ENCODE data around the gene CDH4. TPM values are rescaled to one million over a fixed set of nuclear protein-coding genes. Genes with fewer than 3 reads are reported as not detected.

The CDH4 gene
- total and polyA plus RNA-seq, 5 donors from 2014 or later: 0.07 to 0.69 (median 0.49) TPM; not detected in 1

DNA sequence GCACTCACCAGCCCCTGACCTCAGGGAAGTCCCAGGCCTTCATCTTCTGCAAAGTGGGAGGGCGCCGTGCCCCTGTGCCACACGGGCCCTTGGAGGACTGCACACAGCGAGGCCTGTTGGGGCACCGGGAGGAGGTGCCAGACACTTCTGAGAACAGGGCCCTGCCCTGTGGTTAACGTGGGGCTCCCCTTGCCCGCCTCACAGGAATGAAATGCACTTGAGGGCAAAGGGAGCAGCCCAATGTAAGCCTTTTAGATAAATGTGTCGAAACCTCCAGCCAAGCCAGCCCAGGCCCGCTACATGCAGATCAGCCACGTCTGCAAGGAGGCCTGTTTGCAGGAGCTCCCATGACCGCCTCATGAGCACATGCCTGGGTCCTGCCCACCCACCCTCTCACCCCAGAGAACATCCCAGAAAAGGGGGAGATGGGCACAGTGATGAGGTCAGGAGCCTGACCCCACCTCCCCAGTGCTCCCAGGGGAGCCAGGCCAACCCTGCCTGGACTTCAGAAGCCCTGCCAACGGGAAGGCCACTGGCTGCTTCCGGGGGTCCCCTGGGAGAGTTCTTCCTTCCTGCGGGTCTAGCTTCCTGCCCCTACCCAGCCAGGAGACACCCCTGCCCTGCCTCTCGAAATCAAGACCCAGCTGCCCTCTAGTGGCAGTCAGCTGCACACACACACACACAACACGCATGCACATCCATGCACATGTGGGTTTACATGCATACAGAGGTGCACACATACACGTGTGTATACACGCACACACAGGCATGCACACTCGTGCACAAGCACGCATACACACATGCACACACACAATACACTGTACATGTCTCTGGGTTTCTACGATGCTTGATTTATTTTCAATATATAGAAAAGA is 634.9 kb downstream of the CDH4 start:
- H3K4me1 ChIP-seq (ENCODE audit: control insufficient read depth, insufficient read depth, low read length, poor library complexity, severe bottlenecking): no peaks in the 10 kb centered on the region
- no peaks in the 10 kb centered on the region for H3K36me3 Mint-ChIP-seq
- H3K27ac ChIP-seq (ENCODE audit: insufficient read depth, low read length, poor library complexity, severe bottlenecking): no peak overlapping the region
- H3K27ac Mint-ChIP-seq: no peak overlapping the region
- DNase-seq: peak in 2 of 3 donors; percentile 11 to 24
- no peak overlapping the region for H3K4me3 Mint-ChIP-seq
- H3K27me3 Mint-ChIP-seq: no peaks in the 10 kb centered on the region
- H3K36me3 ChIP-seq (ENCODE audit: control insufficient read depth, insufficient read depth, low read length): no peaks in the 10 kb centered on the region
- no peaks in the 10 kb centered on the region for H3K9me3 ChIP-seq (ENCODE audit: control insufficient read depth in 2 of 2, low read length in 2 of 2)
- H3K4me1 Mint-ChIP-seq: peaks cover 0 to 9% (median 5%) of the 10 kb centered on the region in 4 donors
- no peaks in the 10 kb centered on the region for H3K27me3 ChIP-seq (ENCODE audit: control insufficient read depth, insufficient read depth, low read length)
- no peak for ATAC-seq (ENCODE audit: low read depth in 2 of 2)
- peaks cover 0 to 5% (median 2%) of the 10 kb centered on the region in 7 donors for H3K9me3 Mint-ChIP-seq
- no peak overlapping the region for H3K4me3 ChIP-seq (ENCODE audit: low read depth, low read length)

DNA sequence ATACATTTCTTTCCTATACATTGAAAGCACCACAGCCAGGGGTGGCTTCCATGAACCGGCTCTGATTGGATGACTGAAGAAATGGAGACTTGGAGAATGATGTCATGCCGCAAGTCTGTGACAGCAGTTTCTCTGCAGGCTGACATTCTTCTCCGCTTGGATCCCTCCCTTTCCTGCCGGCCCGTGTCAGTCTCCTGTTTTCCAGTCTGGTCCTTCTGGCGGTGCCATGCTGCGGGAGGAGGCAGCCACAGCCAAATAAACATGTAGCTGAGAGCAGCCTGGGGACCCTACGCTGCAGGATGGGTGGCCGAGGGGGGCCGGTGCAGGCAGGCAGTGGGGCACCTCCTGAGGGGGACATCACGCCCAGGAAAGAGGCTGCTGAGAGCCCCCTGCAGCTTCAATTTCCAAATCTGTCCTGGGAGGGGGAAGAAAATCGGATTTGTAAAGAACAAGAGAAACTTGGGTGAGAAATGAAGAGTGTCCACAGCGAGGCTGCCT is 635.6 kb downstream of the CDH4 start:
- Mint-ChIP-seq H3K27me3 (no peaks in the 10 kb centered on the region), H3K27ac (no peak overlapping the region), H3K4me3 (no peak overlapping the region), H3K9me3 (peaks cover 0 to 5% (median 4%) of the 10 kb centered on the region in 7 donors), H3K4me1 (peaks cover 0 to 9% (median 5%) of the 10 kb centered on the region in 4 donors), H3K36me3 (no peaks in the 10 kb centered on the region)
- H3K9me3 ChIP-seq (ENCODE audit: control insufficient read depth in 2 of 2, low read length in 2 of 2): no peaks in the 10 kb centered on the region
- H3K27ac ChIP-seq (ENCODE audit: insufficient read depth, low read length, poor library complexity, severe bottlenecking): no peak overlapping the region
- H3K27me3 ChIP-seq (ENCODE audit: control insufficient read depth, insufficient read depth, low read length): no peaks in the 10 kb centered on the region
- no peak overlapping the region for H3K4me3 ChIP-seq (ENCODE audit: low read depth, low read length)
- ATAC-seq (ENCODE audit: low read depth in 2 of 2) (no peak), DNase-seq (no peak)
- H3K4me1 ChIP-seq (ENCODE audit: control insufficient read depth, insufficient read depth, low read length, poor library complexity, severe bottlenecking): no peaks in the 10 kb centered on the region
- no peaks in the 10 kb centered on the region for H3K36me3 ChIP-seq (ENCODE audit: control insufficient read depth, insufficient read depth, low read length)

DNA sequence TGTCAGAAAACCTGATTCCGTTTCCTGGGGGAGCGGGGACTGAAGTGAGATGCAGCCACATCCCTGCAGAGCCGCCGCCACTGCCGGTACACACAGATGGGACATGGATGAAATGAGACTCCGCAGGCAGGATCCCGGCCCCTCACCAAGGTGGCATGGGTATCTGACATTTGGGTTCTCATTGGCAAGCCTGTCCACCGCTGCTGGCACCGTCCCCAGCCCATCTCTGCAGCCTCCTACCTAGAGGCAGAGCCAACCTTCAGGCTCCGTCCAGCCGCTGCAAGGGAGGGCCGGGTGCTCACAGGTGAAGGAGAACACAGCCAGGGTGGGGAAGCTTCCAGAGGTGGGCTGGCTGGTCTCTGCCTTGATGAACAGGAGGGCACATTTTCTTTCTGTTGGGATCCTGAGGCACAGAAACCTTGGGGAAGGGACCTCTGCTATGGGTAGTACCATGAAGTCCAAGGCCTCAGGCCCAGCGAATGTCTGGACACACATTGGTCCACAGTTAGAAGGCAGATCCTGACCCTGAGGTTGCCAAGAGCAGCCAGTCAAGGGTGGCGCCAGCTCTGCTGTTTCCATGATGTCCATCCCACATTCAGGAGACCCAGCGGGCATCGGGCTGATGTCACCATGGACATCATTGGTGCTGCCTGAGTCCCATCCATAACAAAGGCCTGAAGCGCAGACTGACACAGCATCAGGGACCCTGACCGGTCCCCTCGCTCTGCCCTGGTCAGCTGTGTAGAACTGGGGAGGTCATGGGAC is 636.2 kb downstream of the CDH4 start:
- H3K4me3 Mint-ChIP-seq: no peak overlapping the region
- peaks cover 0 to 5% (median 4%) of the 10 kb centered on the region in 7 donors for H3K9me3 Mint-ChIP-seq
- no peaks in the 10 kb centered on the region for H3K9me3 ChIP-seq (ENCODE audit: control insufficient read depth in 2 of 2, low read length in 2 of 2)
- ATAC-seq (ENCODE audit: low read depth in 2 of 2): no peak
- no peak for DNase-seq
- no peaks in the 10 kb centered on the region for H3K27me3 Mint-ChIP-seq
- no peaks in the 10 kb centered on the region for H3K36me3 Mint-ChIP-seq
- H3K27ac Mint-ChIP-seq: no peak overlapping the region
- H3K4me3 ChIP-seq (ENCODE audit: low read depth, low read length): no peak overlapping the region
- H3K4me1 ChIP-seq (ENCODE audit: control insufficient read depth, insufficient read depth, low read length, poor library complexity, severe bottlenecking): no peaks in the 10 kb centered on the region
- H3K36me3 ChIP-seq (ENCODE audit: control insufficient read depth, insufficient read depth, low read length): no peaks in the 10 kb centered on the region
- H3K27ac ChIP-seq (ENCODE audit: insufficient read depth, low read length, poor library complexity, severe bottlenecking): no peak overlapping the region
- no peaks in the 10 kb centered on the region for H3K27me3 ChIP-seq (ENCODE audit: control insufficient read depth, insufficient read depth, low read length)
- H3K4me1 Mint-ChIP-seq: peaks cover 0 to 6% (median 4%) of the 10 kb centered on the region in 4 donors

DNA sequence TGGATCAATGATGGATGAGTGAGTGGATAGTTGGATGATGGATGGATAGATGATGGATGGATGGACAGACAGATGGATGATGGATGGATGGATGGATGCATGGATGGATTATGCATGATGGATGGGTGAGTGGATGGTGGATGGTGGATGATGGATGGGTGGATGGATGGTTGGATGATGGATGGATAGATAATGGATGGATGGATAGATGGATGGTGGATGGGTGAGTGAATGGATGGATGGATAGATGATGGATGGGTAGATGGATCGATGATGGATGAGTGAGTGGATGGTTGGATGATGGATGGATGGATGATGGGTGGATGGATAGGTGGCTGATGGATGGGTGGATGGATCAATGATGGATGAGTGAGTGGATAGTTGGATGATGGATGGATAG is 637.6 kb downstream of the CDH4 start:
- DNase-seq (no peak), ATAC-seq (ENCODE audit: low read depth in 2 of 2) (no peak)
- Histone ChIP-seq H3K27ac (ENCODE audit: insufficient read depth, low read length, poor library complexity, severe bottlenecking) (no peak overlapping the region), H3K4me3 (ENCODE audit: low read depth, low read length) (no peak overlapping the region), H3K9me3 (ENCODE audit: control insufficient read depth in 2 of 2, low read length in 2 of 2) (no peaks in the 10 kb centered on the region), H3K4me1 (ENCODE audit: control insufficient read depth, insufficient read depth, low read length, poor library complexity, severe bottlenecking) (no peaks in the 10 kb centered on the region), H3K36me3 (ENCODE audit: control insufficient read depth, insufficient read depth, low read length) (no peaks in the 10 kb centered on the region), H3K27me3 (ENCODE audit: control insufficient read depth, insufficient read depth, low read length) (no peaks in the 10 kb centered on the region)
- Mint-ChIP-seq H3K9me3 (peaks cover 0 to 5% (median 4%) of the 10 kb centered on the region in 7 donors), H3K4me1 (peaks cover 0 to 6% (median 4%) of the 10 kb centered on the region in 4 donors), H3K27me3 (no peaks in the 10 kb centered on the region), H3K36me3 (no peaks in the 10 kb centered on the region), H3K27ac (peak overlapping the region in 1 of 3 donors; percentile 4), H3K4me3 (no peak overlapping the region)

DNA sequence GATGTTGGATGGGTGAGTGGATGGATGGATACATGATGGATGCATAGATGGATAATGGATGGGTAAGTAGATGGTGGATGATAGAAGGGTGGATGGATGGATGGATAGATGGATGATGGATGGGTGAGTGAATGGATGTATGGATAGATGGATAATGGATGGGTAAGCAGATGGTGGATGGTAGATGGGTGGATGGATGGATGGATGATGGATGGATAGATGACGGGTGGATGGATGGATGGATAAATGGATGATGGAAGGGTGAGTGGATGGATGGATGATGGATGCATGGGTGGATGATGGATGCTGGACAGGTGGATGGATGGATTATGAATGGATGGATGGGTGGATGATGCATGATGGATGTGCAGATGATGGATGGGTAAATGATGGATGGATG is 638.1 kb downstream of the CDH4 start:
- no peaks in the 10 kb centered on the region for H3K4me1 ChIP-seq (ENCODE audit: control insufficient read depth, insufficient read depth, low read length, poor library complexity, severe bottlenecking)
- no peaks in the 10 kb centered on the region for H3K9me3 ChIP-seq (ENCODE audit: control insufficient read depth in 2 of 2, low read length in 2 of 2)
- H3K9me3 Mint-ChIP-seq: peaks cover 0 to 5% (median 4%) of the 10 kb centered on the region in 7 donors
- no peaks in the 10 kb centered on the region for H3K27me3 Mint-ChIP-seq
- H3K4me3 ChIP-seq (ENCODE audit: low read depth, low read length): no peak overlapping the region
- H3K27ac ChIP-seq (ENCODE audit: insufficient read depth, low read length, poor library complexity, severe bottlenecking): no peak overlapping the region
- peaks cover 0 to 6% (median 4%) of the 10 kb centered on the region in 4 donors for H3K4me1 Mint-ChIP-seq
- H3K36me3 ChIP-seq (ENCODE audit: control insufficient read depth, insufficient read depth, low read length): no peaks in the 10 kb centered on the region
- no peak for ATAC-seq (ENCODE audit: low read depth in 2 of 2)
- H3K27me3 ChIP-seq (ENCODE audit: control insufficient read depth, insufficient read depth, low read length): no peaks in the 10 kb centered on the region
- DNase-seq: no peak
- no peak overlapping the region for H3K4me3 Mint-ChIP-seq
- H3K36me3 Mint-ChIP-seq: no peaks in the 10 kb centered on the region
- no peak overlapping the region for H3K27ac Mint-ChIP-seq

DNA sequence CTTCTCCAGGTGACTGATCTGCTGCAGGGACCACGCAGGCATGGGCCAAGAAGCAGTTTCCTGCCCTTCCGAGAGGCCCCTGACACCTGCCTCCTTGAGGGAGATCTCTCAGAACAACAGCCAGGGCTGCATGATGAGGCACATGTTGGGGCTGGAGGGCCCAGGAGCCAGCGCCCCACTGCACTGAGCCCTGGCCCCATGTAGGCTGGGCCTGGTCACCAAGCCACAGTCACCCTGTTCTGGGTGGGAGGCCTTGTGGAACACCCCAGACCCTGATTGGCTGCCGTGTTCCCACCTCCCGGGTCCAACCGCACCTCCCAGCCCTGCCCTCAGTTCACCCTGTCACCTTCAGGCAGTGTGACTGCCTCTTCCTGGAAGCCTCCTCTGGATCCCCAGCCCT is 639.4 kb downstream of the CDH4 start:
- peaks cover 0 to 5% (median 4%) of the 10 kb centered on the region in 7 donors for H3K9me3 Mint-ChIP-seq
- Histone ChIP-seq H3K36me3 (ENCODE audit: control insufficient read depth, insufficient read depth, low read length) (no peaks in the 10 kb centered on the region), H3K4me3 (ENCODE audit: low read depth, low read length) (no peak overlapping the region), H3K9me3 (ENCODE audit: control insufficient read depth in 2 of 2, low read length in 2 of 2) (no peaks in the 10 kb centered on the region), H3K4me1 (ENCODE audit: control insufficient read depth, insufficient read depth, low read length, poor library complexity, severe bottlenecking) (no peaks in the 10 kb centered on the region), H3K27me3 (ENCODE audit: control insufficient read depth, insufficient read depth, low read length) (no peaks in the 10 kb centered on the region), H3K27ac (ENCODE audit: insufficient read depth, low read length, poor library complexity, severe bottlenecking) (no peak overlapping the region)
- no peak overlapping the region for H3K27ac Mint-ChIP-seq
- no peak overlapping the region for H3K4me3 Mint-ChIP-seq
- peaks cover 0 to 6% (median 4%) of the 10 kb centered on the region in 4 donors for H3K4me1 Mint-ChIP-seq
- DNase-seq (no peak), ATAC-seq (ENCODE audit: low read depth in 2 of 2) (no peak)
- no peaks in the 10 kb centered on the region for H3K27me3 Mint-ChIP-seq
- no peaks in the 10 kb centered on the region for H3K36me3 Mint-ChIP-seq

DNA sequence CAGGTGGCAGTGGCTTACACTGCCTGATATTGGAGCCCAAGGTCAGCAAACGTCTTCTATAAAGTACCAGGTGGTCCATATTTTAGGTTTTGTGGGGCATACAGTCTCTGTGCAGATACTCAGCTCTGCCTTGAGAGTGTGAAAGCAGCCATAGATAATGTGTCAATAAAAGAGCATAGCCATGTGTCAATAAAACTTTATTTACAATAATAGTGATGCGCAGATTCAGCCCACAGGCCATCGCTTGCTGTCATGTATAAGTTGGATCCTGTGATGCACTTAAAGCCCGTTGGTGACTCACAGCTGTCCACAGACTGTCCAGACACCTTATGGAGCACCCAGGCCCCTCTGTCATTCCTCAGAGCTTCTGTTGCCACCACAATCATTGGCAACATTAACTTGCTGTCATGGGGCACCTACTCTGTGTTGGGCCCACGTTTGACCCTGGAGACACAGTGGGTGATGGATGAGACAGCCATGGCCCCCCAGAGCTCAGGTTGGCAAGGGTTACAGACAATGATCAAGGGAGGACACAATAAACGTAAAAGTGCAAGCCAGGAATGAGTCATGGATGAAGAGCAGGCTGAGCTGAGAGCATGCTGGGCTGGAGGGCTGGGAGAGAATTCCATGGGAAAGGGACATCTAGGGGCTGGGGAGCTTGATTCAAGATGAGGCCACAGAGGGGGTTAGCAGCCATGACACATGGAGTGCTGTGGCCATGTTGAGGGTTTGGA is 640.0 kb downstream of the CDH4 start:
- Histone ChIP-seq H3K9me3 (ENCODE audit: control insufficient read depth in 2 of 2, low read length in 2 of 2) (no peaks in the 10 kb centered on the region), H3K27me3 (ENCODE audit: control insufficient read depth, insufficient read depth, low read length) (no peaks in the 10 kb centered on the region), H3K36me3 (ENCODE audit: control insufficient read depth, insufficient read depth, low read length) (no peaks in the 10 kb centered on the region), H3K4me3 (ENCODE audit: low read depth, low read length) (no peak overlapping the region), H3K27ac (ENCODE audit: insufficient read depth, low read length, poor library complexity, severe bottlenecking) (no peak overlapping the region), H3K4me1 (ENCODE audit: control insufficient read depth, insufficient read depth, low read length, poor library complexity, severe bottlenecking) (no peaks in the 10 kb centered on the region)
- H3K9me3 Mint-ChIP-seq: peaks cover 0 to 5% (median 4%) of the 10 kb centered on the region in 7 donors
- no peak for DNase-seq
- no peaks in the 10 kb centered on the region for H3K27me3 Mint-ChIP-seq
- H3K36me3 Mint-ChIP-seq: no peaks in the 10 kb centered on the region
- H3K4me3 Mint-ChIP-seq: no peak overlapping the region
- H3K27ac Mint-ChIP-seq: no peak overlapping the region
- peaks cover 0 to 4% (median 3%) of the 10 kb centered on the region in 4 donors for H3K4me1 Mint-ChIP-seq
- ATAC-seq (ENCODE audit: low read depth in 2 of 2): no peak

Measured in CD4-positive, CD25-positive, alpha-beta regulatory T cell (primary cell).